Measurements from ENCODE around the gene TBX6.

DNA sequence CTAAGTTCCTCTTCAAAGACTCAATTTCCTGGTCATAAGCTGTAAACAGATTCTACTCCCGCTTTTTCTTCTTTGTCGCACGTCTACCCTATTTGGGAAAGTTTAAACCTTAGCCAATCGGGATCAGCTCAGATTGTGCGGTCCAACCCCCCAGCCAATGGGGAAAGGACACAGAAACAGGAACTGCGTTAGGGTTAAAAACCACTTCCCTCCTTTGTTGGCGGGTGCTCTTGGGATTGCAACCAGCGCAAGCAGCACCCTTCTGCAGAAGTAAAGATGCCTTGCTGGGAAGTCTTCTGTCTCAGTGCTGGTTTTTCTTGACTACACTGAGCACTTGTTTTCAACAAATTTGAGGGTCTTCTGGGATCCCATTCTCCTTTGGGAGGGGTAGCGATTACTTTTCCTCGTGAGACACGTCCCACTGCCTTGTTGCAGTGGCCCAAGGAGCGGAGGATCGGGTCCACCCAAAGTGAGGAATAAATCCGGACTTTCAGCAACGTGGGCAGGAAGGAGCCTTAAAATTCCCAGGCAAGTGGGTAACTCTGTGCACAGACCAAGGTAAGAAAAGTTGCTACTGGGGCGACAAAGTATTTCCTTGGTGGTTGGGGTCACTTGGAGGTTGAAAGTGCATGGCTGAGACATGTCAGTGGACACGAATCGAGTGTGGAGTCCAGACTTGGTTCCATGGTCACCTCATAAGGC, 5.3 kb upstream of the TBX6 start:
- TF ChIP-seq, protein P1, sequence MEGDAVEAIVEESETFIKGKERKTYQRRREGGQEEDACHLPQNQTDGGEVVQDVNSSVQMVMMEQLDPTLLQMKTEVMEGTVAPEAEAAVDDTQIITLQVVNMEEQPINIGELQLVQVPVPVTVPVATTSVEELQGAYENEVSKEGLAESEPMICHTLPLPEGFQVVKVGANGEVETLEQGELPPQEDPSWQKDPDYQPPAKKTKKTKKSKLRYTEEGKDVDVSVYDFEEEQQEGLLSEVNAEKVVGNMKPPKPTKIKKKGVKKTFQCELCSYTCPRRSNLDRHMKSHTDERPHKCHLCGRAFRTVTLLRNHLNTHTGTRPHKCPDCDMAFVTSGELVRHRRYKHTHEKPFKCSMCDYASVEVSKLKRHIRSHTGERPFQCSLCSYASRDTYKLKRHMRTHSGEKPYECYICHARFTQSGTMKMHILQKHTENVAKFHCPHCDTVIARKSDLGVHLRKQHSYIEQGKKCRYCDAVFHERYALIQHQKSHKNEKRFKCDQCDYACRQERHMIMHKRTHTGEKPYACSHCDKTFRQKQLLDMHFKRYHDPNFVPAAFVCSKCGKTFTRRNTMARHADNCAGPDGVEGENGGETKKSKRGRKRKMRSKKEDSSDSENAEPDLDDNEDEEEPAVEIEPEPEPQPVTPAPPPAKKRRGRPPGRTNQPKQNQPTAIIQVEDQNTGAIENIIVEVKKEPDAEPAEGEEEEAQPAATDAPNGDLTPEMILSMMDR (IDR thresholded peaks at IDR 0.05): no peak
- TF ChIP-seq POLR2A (IDR thresholded peaks at IDR 0.05; ENCODE audit: low read depth): no peak
- no peak for TF ChIP-seq POLR2AphosphoS5 (IDR thresholded peaks at IDR 0.05)
- TF ChIP-seq EP300 (IDR thresholded peaks at IDR 0.05): no peak

Measured in esophagus muscularis mucosa (tissue), 4 donors.